Ovary (tissue), 9 donors: ENCODE results near the gene PABPC1L2B. TPM values are rescaled to one million over a fixed set of nuclear protein-coding genes. Genes with fewer than 3 reads are reported as not detected.

ENCODE experiments used
- DNase-seq, 5 donors: peaks; one replicate each; pipeline ENCODE4 v3.0.0-alpha.2; 2019 to 2020
- H3K27ac ChIP-seq, 2 donors: fragments of 200-600 bp; one replicate each; pipeline versions ENCODE4 v1.5.1 to v1.8.0; 2019 to 2022
- H3K27me3 ChIP-seq: fragments of 200-600 bp; one replicate; pipeline ENCODE4 v1.8.0; 2022
- H3K36me3 ChIP-seq: fragments of 200-600 bp; sonication (generic); one replicate; pipeline ENCODE4 v1.5.1; 2019
- H3K4me1 ChIP-seq: one replicate; pipeline ENCODE4 v1.8.1; 2013; ENCODE audit warnings: mild to moderate bottlenecking, moderate library complexity; ENCODE audit not compliant: insufficient read depth
- H3K4me3 ChIP-seq: fragments of 200-600 bp; sonication (generic); one replicate; pipeline ENCODE4 v1.5.1; 2017
- H3K9me3 ChIP-seq, 2 donors: fragments of 200-600 bp in 1 of 2; sonication (generic) in 1 of 2; one replicate each; pipeline versions ENCODE4 v1.5.1 to v1.8.1; 2013 to 2019; ENCODE audit warnings: mild to moderate bottlenecking in 1 of 2, moderate library complexity in 1 of 2
- POLR2A ChIP-seq: fragments of 450-650 bp; IDR thresholded peaks from one replicate; pipeline ENCODE4 v1.6.1; 2017; ENCODE audit warnings: antibody characterized with exemption, mild to moderate bottlenecking, moderate library complexity
- WGBS, 3 donors: extraction: QIAGEN DNeasy Blood & Tissue Kit in 1 of 3; methylation state at CpG; one replicate each; pipeline versions ENCODE4 v1.1.5 to v1.1.7; 2013 to 2017; 5-methylcytosine and 5-hydroxymethylcytosine counted together
- intact Hi-C, 4 donors: fragments of 100-400 bp; cut with DNase I; formaldehyde crosslinking; loops; one replicate each; pipeline versions ENCODE4 v1.11.0 to v1.15.1; 2022 to 2023
- polyA plus RNA-seq, 2 donors: library from polyadenylated mRNA; stranded (reverse); fragments of 200-250 nt in 1 of 2; fragments of 350-450 nt in 1 of 2; fragmentation: Illumina TruSeq in 1 of 2; extraction: RNeasy Lipid Tissue Mini Kit (QIAGEN cat#74804) in 1 of 2; gene quantifications; one replicate each; pipeline ENCODE4 v1.2.3, GENCODE V29; 2013 to 2014
- total RNA-seq, 7 donors: library from RNA; depleted of rRNA in 2 of 7; stranded (reverse); fragments of >200 nt in 2 of 7; fragmentation: NEBNext Ultra II Directional in 3 of 7; extraction: Animal tissue kit (Norgen Biotek cat#: 25700) in 3 of 7; gene quantifications; one replicate each; pipeline versions ENCODE4 v1.1.0 to v1.2.4, GENCODE V29; 2016 to 2023
- donor health status: DM: no; HTN: no; CAD: no; lungs with moderate emphysema.
- donor health status: DM: no; HTN: no; CAD: no.
- donor health status: Bipolar disorder and iron deficiency.
- donor health status: DM: yes; HTN: yes; CAD: no.
- donor health status: DM: no; HTN: no; CAD: no.
- donor health status: DM: yes; HTN: yes; CAD: no.

Gene PABPC1L2B
- total and polyA plus RNA-seq, 9 donors = 0.13 TPM; not detected in 8

- no peak for TF ChIP-seq POLR2A
- Histone ChIP-seq H3K9me3 (no peaks in the 10 kb centered on the region), H3K36me3 (no peaks in the 10 kb centered on the region), H3K27me3 (no peaks in the 10 kb centered on the region), H3K4me3 (no peak overlapping the region), H3K27ac (no peak overlapping the region), H3K4me1 (no peaks in the 10 kb centered on the region)
- no peak for DNase-seq
- intact Hi-C loops = no loop called here
- 32 to 93% (median 40%) methylated on average over 1 of the region's 1 CpG for WGBS, 3 donors
Observed at GRCh38 chrX:73028876-73029275, 26.1 kb downstream of the PABPC1L2B start.

Other genes starting within 250 kb of the PABPC1L2B start
- 1 to 10 TPM in 5 of 7 donors, under 1 TPM in 1, not detected in 1; 0.57 to 5.6 (median 4.6) TPM for gene DMRTC1B, start 226.0 kb upstream of the PABPC1L2B start, total RNA-seq
- gene DMRTC1B, start 226.0 kb upstream of the PABPC1L2B start, polyA plus RNA-seq = 1 to 10 TPM; 2.2 to 3.8 TPM
- not detected for gene FAM236B, start 220.3 kb upstream of the PABPC1L2B start, total RNA-seq
- not detected for gene FAM236B, start 220.3 kb upstream of the PABPC1L2B start, polyA plus RNA-seq
- gene FAM236D, start 194.7 kb upstream of the PABPC1L2B start, total RNA-seq = not detected
- not detected for gene FAM236D, start 194.7 kb upstream of the PABPC1L2B start, polyA plus RNA-seq
- gene FAM236C, start 90.3 kb upstream of the PABPC1L2B start, total RNA-seq = not detected
- gene FAM236C, start 90.3 kb upstream of the PABPC1L2B start, polyA plus RNA-seq = not detected
- not detected for gene FAM236A, start 64.7 kb upstream of the PABPC1L2B start, total RNA-seq
- not detected for gene FAM236A, start 64.7 kb upstream of the PABPC1L2B start, polyA plus RNA-seq
- 1 to 10 TPM in 3 of 7 donors, under 1 TPM in 3, not detected in 1; 0.34 to 1.8 (median 0.95) TPM for gene DMRTC1, start 59.1 kb upstream of the PABPC1L2B start, total RNA-seq
- 1 to 10 TPM in 1 of 2 donors, not detected in 1; 2.0 TPM for gene DMRTC1, start 59.1 kb upstream of the PABPC1L2B start, polyA plus RNA-seq
- gene PABPC1L2A, start 76.6 kb downstream of the PABPC1L2B start, total RNA-seq = not detected
- gene PABPC1L2A, start 76.6 kb downstream of the PABPC1L2B start, polyA plus RNA-seq = not detected
- gene NAP1L2, start 211.9 kb downstream of the PABPC1L2B start, total RNA-seq = 10 to 100 TPM in 1 of 7 donors, 1 to 10 TPM in 6; 2.7 to 13.9 (median 5.9) TPM
- gene NAP1L2, start 211.9 kb downstream of the PABPC1L2B start, polyA plus RNA-seq = 1 to 10 TPM; 2.6 to 8.2 TPM